Measurements from ENCODE around the gene OTOA. TPM values are rescaled to one million over a fixed set of nuclear protein-coding genes. Genes with fewer than 3 reads are reported as not detected.

OTOA gene
- polyA plus RNA-seq, 2 of the 4 experiments (the other 2 are of a cell fraction): 0.05 TPM; not detected in 1

DNA sequence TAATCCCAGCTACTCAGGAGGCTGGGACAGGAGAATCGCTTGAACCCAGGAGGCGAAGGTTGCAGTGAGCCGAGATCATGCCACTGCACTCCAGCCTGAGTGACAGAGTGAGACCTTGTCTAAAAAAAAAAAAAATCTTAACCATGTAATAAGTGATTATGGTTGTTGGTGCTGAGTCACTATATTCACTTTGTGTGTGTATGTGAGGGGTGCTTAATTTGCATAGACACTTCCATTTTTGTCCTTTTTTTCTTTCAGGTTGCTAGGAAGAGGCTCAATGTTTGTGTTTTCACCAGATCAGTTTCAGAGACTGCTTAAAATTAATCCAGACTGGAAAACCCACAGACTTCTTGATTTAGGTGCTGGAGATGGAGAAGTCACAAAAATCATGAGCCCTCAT, 46.2 kb upstream of the OTOA start:
- WGBS (ENCODE audit: missing lambda C conversion rate): 96% methylated on average over 3 of the region's 3 CpGs
- POLR2A ChIA-PET: no interaction called here
- DNase-seq (ENCODE audit: low read depth in 1 of 2, low spot score in 1 of 2) (no peak), ATAC-seq (no peak), FAIRE-seq (no peak)
- Histone ChIP-seq H3K4me3 (no peak overlapping the region), H3K27ac (no peak overlapping the region), H3K4me1 (no peaks in the 10 kb centered on the region), H3K9me3 (no peaks in the 10 kb centered on the region), H3K4me2 (no peak overlapping the region)
- CTCF ChIA-PET: no interaction called here
- no peak for TF ChIP-seq HMGXB4 (CRISPR knock-in tag; IDR thresholded peaks at IDR 0.05; ENCODE audit: borderline replicate concordance)
- TF ChIP-seq ZC3H11A (IDR thresholded peaks at IDR 0.05): no peak
- no peak for TF ChIP-seq HES2 (IDR thresholded peaks at IDR 0.05)
- TF ChIP-seq ELK1 (IDR thresholded peaks at IDR 0.05; ENCODE audit: low read depth, low read length): no peak
- no peak for TF ChIP-seq HOXB13 (CRISPR knock-in tag; IDR thresholded peaks at IDR 0.05; ENCODE audit: low read depth)
- TF ChIP-seq CBX8 (IDR thresholded peaks at IDR 0.05): no peak
- no peak for TF ChIP-seq CBX2 (IDR thresholded peaks at IDR 0.05; ENCODE audit: borderline replicate concordance, low read depth)
- no peak for TF ChIP-seq SREBF2 (IDR thresholded peaks at IDR 0.05)
- TF ChIP-seq MAZ (IDR thresholded peaks at IDR 0.05; ENCODE audit: borderline replicate concordance, low read depth, low read length): no peak
- no peak for TF ChIP-seq GATA3 (IDR thresholded peaks at IDR 0.05; ENCODE audit: borderline replicate concordance)
- no peak for TF ChIP-seq CTCF (IDR thresholded peaks at IDR 0.05)
- no peak for TF ChIP-seq FOXS1 (CRISPR knock-in tag; IDR thresholded peaks at IDR 0.05)
- TF ChIP-seq HDAC2 (IDR thresholded peaks at IDR 0.05): no peak
- TF ChIP-seq MYC (IDR thresholded peaks at IDR 0.05; ENCODE audit: borderline replicate concordance, low read length): no peak
- no peak for TF ChIP-seq CHD4 (IDR thresholded peaks at IDR 0.05; ENCODE audit: borderline replicate concordance)

DNA sequence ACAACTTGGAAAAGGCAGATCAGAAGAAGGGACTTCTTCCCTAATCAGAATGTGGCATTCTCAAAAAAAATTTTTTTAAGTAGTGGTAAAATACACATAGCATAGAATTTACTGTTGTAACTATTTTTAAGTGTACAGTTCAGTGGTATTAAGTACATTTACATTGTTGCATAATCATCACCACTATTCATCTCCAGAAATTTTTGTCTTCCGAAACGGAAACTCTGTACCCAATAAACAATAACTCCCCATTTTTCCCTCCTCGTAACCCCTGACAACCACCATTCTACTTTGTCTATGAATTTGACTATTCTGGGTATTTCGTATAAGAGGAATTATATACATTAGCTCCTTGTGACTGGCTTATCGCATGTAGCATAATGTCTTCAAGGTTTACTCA, 45.5 kb upstream of the OTOA start:
- Histone ChIP-seq H3K4me2 (no peak overlapping the region), H3K27ac (no peak overlapping the region), H3K4me1 (no peaks in the 10 kb centered on the region), H3K9me3 (no peaks in the 10 kb centered on the region), H3K4me3 (no peak overlapping the region)
- ChIA-PET CTCF (no interaction called here), POLR2A (no interaction called here)
- DNase-seq (ENCODE audit: low read depth in 1 of 2, low spot score in 1 of 2) (no peak), FAIRE-seq (no peak), ATAC-seq (no peak)
- TF ChIP-seq RCOR1 (IDR thresholded peaks at IDR 0.05; ENCODE audit: low read depth, low read length) (no peak), ZFP36 (IDR thresholded peaks at IDR 0.05; ENCODE audit: borderline replicate concordance, partially characterized antibody) (no peak), FOSL2 (IDR thresholded peaks at IDR 0.05) (no peak), FOSL2 (CRISPR knock-in tag; IDR thresholded peaks at IDR 0.05) (no peak), RFX5 (IDR thresholded peaks at IDR 0.05) (no peak), EP300 (IDR thresholded peaks at IDR 0.05) (no peak), JUN (IDR thresholded peaks at IDR 0.05) (no peak)
- TF ChIP-seq, protein P1, sequence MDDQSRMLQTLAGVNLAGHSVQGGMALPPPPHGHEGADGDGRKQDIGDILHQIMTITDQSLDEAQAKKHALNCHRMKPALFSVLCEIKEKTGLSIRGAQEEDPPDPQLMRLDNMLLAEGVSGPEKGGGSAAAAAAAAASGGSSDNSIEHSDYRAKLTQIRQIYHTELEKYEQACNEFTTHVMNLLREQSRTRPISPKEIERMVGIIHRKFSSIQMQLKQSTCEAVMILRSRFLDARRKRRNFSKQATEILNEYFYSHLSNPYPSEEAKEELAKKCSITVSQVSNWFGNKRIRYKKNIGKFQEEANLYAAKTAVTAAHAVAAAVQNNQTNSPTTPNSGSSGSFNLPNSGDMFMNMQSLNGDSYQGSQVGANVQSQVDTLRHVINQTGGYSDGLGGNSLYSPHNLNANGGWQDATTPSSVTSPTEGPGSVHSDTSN (IDR thresholded peaks at IDR 0.05): no peak
- WGBS (ENCODE audit: missing lambda C conversion rate): 95% methylated on average over 5 of the region's 5 CpGs

Measured in A549 (cell line).